OCI-LY1 (cell line): ENCODE results near the gene TPST1.

Experiments
- EZH2 ChIP-seq: fragments of 200-600 bp; sonication (generic), shearing (Covaris generic); IDR thresholded peaks from 2 replicates; pipeline ENCODE4 v1.8.0; 2017; ENCODE audit warnings: borderline replicate concordance, mixed run types, mild to moderate bottlenecking, antibody characterized with exemption, low read length, moderate library complexity, mixed read lengths
- TF ChIP-seq, protein P1 (sequence below): fragments of 200-600 bp; sonication (generic), shearing (Covaris generic); IDR thresholded peaks from 2 replicates; pipeline ENCODE4 v1.5.1; 2017; ENCODE audit warnings: mild to moderate bottlenecking, antibody characterized with exemption, low read length, moderate library complexity, mixed read lengths

DNA sequence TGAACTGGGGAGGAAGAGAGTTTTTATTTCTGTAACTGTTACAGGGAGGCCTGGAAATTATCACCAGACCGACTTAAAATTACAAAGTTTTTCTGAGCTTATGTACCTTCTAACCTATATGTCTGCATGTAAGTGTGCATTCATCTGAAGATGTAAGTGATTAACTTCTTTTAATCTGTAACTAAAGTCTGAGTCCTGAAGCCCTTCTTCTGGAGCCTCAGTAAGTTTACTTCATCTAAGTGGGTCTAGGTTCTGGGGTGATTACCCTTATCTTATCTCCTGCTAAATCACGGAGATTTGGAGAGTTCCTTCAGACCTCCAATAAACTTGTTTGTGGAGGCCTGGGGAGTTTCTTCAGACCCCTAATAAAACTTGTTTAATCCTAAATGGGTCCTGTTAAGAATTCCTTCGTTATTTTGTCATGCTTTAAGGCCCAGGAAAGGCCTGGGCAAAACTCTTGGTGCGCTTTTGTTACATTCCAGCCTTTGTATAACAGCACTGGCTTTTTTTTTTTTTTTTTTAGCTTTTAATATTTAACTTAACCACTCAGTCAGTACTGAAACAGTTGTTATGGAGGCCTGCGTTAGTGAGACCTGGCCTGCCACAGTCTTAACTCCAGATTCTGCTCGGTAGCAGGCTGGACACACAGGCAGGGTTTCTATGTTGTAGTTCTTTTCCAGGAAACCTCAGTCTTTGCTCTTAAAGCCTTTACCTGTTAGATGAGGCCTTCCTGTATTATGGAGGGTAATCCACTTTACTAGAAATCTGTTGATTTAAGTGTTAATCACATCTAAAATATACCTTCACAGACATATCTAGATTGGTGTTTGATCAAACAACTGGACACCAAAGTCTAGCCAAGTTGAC, 33.0 kb downstream of the TPST1 start:
- TF ChIP-seq, protein P1, sequence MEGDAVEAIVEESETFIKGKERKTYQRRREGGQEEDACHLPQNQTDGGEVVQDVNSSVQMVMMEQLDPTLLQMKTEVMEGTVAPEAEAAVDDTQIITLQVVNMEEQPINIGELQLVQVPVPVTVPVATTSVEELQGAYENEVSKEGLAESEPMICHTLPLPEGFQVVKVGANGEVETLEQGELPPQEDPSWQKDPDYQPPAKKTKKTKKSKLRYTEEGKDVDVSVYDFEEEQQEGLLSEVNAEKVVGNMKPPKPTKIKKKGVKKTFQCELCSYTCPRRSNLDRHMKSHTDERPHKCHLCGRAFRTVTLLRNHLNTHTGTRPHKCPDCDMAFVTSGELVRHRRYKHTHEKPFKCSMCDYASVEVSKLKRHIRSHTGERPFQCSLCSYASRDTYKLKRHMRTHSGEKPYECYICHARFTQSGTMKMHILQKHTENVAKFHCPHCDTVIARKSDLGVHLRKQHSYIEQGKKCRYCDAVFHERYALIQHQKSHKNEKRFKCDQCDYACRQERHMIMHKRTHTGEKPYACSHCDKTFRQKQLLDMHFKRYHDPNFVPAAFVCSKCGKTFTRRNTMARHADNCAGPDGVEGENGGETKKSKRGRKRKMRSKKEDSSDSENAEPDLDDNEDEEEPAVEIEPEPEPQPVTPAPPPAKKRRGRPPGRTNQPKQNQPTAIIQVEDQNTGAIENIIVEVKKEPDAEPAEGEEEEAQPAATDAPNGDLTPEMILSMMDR: no peak
- TF ChIP-seq EZH2: no peak
